Left cardiac atrium (tissue), 2 donors: ENCODE results near the gene IL2RA. TPM values are rescaled to one million over a fixed set of nuclear protein-coding genes. Genes with fewer than 3 reads are reported as not detected.

Source experiments
- total RNA-seq, 2 donors: library from RNA; stranded (reverse); fragmentation: NEBNext Ultra II Directional; extraction: Animal tissue kit (Norgen Biotek cat#: 25700); gene quantifications; one replicate each; pipeline ENCODE4 v1.2.1, GENCODE V29; 2021
- donor health status: DM: no; HTN: yes; CAD: no; lungs with severe emphysema.
- donor health status: DM: yes; HTN: yes; CAD: no.

IL2RA gene
- total RNA-seq, 2 donors from 2014 or later: 2.7 to 6.3 TPM

Other genes starting within 250 kb of the IL2RA start
- gene GDI2, start 248.9 kb downstream of the IL2RA start, total RNA-seq: 100 to 1,000 TPM; 107 to 120 TPM
- gene ANKRD16, start 172.5 kb downstream of the IL2RA start, total RNA-seq: 1 to 10 TPM; 2.8 to 4.2 TPM
- gene FBH1, start 172.1 kb downstream of the IL2RA start, total RNA-seq: 10 to 100 TPM; 67.4 to 85.1 TPM
- gene IL15RA, start 84.8 kb downstream of the IL2RA start, total RNA-seq: 10 to 100 TPM; 10.9 to 15.7 TPM
- gene RBM17, start 26.7 kb upstream of the IL2RA start, total RNA-seq: 10 to 100 TPM; 58.6 to 80.3 TPM
- 10 to 100 TPM; 30.7 to 56.1 TPM for gene PFKFB3, start 140.6 kb upstream of the IL2RA start, total RNA-seq